Astrocyte (in vitro differentiated cells and primary cell): Measurements from ENCODE around the gene FYCO1. TPM values are rescaled to one million over a fixed set of nuclear protein-coding genes. Genes with fewer than 3 reads are reported as not detected.
A peak's percentile ranks its signal among the peaks of the same experiment; 100 is the strongest.

Experiments
- DNase-seq: peaks from one replicate; pipeline ENCODE4 v3.0.0-alpha.2; 2010; ENCODE audit warnings: low read depth
- FAIRE-seq: peaks from 2 replicates; lab custom pipeline; 2011; peaks lifted over from hg19 to GRCh38; lab: Jason Lieb, UNC
- H2AFZ ChIP-seq: 2 replicates; pipeline ENCODE4 v1.6.0; 2012; ENCODE audit warnings: low read depth, low read length, inconsistent platforms
- H3K27ac ChIP-seq: 2 replicates; pipeline ENCODE4 v1.5.1; 2011; ENCODE audit warnings: low read depth, low read length, inconsistent platforms
- H3K27me3 ChIP-seq: 2 replicates; pipeline ENCODE4 v1.6.0; 2011; ENCODE audit warnings: low read length, inconsistent platforms; ENCODE audit not compliant: insufficient read depth
- H3K36me3 ChIP-seq: 2 replicates; pipeline ENCODE4 v1.5.1; 2011; ENCODE audit warnings: low read length, inconsistent platforms; ENCODE audit not compliant: insufficient read depth
- H3K4me1 ChIP-seq: 2 replicates; pipeline ENCODE4 v1.5.1; 2011; ENCODE audit warnings: low read length, inconsistent platforms; ENCODE audit not compliant: insufficient read depth
- H3K4me2 ChIP-seq: 2 replicates; pipeline ENCODE4 v1.6.0; 2012; ENCODE audit warnings: low read length, inconsistent platforms
- H3K4me3 ChIP-seq: 2 replicates; pipeline ENCODE4 v1.5.1; 2011; ENCODE audit warnings: low read depth, mild to moderate bottlenecking, low read length, inconsistent platforms; ENCODE audit not compliant: insufficient read depth
- H3K79me2 ChIP-seq: 2 replicates; pipeline ENCODE4 v1.6.0; 2012; ENCODE audit warnings: mild to moderate bottlenecking, low read length, inconsistent platforms; ENCODE audit not compliant: insufficient read depth
- H3K9ac ChIP-seq: 2 replicates; pipeline ENCODE4 v1.6.0; 2012; ENCODE audit warnings: mild to moderate bottlenecking, low read length, inconsistent platforms
- H3K9me3 ChIP-seq: 2 replicates; pipeline ENCODE4 v1.5.1; 2012; ENCODE audit warnings: low read depth, mild to moderate bottlenecking, low read length, inconsistent platforms; ENCODE audit not compliant: insufficient read depth
- H4K20me1 ChIP-seq: 2 replicates; pipeline ENCODE4 v1.6.0; 2012; ENCODE audit warnings: low read length, inconsistent platforms; ENCODE audit not compliant: insufficient read depth
- H3K27ac Mint-ChIP-seq: one replicate; pipeline ENCODE4 v1.8.0; 2021; ENCODE audit warnings: mild to moderate bottlenecking, mixed read lengths; ENCODE audit not compliant: unreplicated experiment
- H3K27me3 Mint-ChIP-seq: one replicate; pipeline ENCODE4 v1.8.0; 2021; ENCODE audit warnings: low read depth, mixed read lengths; ENCODE audit not compliant: unreplicated experiment
- H3K36me3 Mint-ChIP-seq: one replicate; pipeline ENCODE4 v1.8.0; 2021; ENCODE audit warnings: low read depth, mixed read lengths; ENCODE audit not compliant: unreplicated experiment
- H3K4me1 Mint-ChIP-seq: one replicate; pipeline ENCODE4 v1.8.0; 2021; ENCODE audit warnings: low read depth, mixed read lengths; ENCODE audit not compliant: unreplicated experiment
- H3K4me3 Mint-ChIP-seq: one replicate; pipeline ENCODE4 v1.8.0; 2021; ENCODE audit warnings: mild to moderate bottlenecking, moderate library complexity, mixed read lengths; ENCODE audit not compliant: unreplicated experiment
- H3K9me3 Mint-ChIP-seq: one replicate; pipeline ENCODE4 v1.8.0; 2021; ENCODE audit warnings: mild to moderate bottlenecking, mixed read lengths; ENCODE audit not compliant: unreplicated experiment
- EZH2 ChIP-seq: IDR thresholded peaks from 2 replicates; pipeline ENCODE4 v1.6.1; 2012; ENCODE audit warnings: mild to moderate bottlenecking, low read length, inconsistent platforms; ENCODE audit not compliant: insufficient read depth
- total RNA-seq: library from RNA; stranded (reverse); gene quantifications from 2 replicates; pipeline ENCODE4 v1.2.1, GENCODE V29; 2021
- TF ChIP-seq, protein P1 (sequence below): IDR thresholded peaks from 2 replicates; pipeline ENCODE4 v1.5.1; 2011; ENCODE audit warnings: low read depth, mild to moderate bottlenecking, inconsistent platforms, low read length, moderate library complexity; ENCODE audit not compliant: insufficient read depth

FYCO1 gene
- total RNA-seq, 1 donor from 2014 or later: 19.7 TPM

GRCh38 chr3:45881078-45882022 is 114.3 kb downstream of the FYCO1 start:
- H3K4me3 ChIP-seq: no peak overlapping the region
- no peak overlapping the region for H3K27ac ChIP-seq
- H4K20me1 ChIP-seq: no peaks in the 10 kb centered on the region
- peaks cover 16% of the 10 kb centered on the region for H3K27me3 ChIP-seq
- H3K27me3 Mint-ChIP-seq: peaks cover 29% of the 10 kb centered on the region
- no peak overlapping the region for H3K4me3 Mint-ChIP-seq
- no peaks in the 10 kb centered on the region for H3K36me3 ChIP-seq
- peaks cover 9% of the 10 kb centered on the region for H3K4me1 Mint-ChIP-seq
- H3K79me2 ChIP-seq: no peaks in the 10 kb centered on the region
- H3K4me1 ChIP-seq: peaks cover 3% of the 10 kb centered on the region
- DNase-seq: peak; percentile 51
- H2AFZ ChIP-seq: no peak overlapping the region
- H3K9me3 ChIP-seq: no peaks in the 10 kb centered on the region
- FAIRE-seq: no peak
- peak overlapping the region; percentile 20 for H3K4me2 ChIP-seq
- peaks cover 4% of the 10 kb centered on the region for H3K9me3 Mint-ChIP-seq
- no peaks in the 10 kb centered on the region for H3K36me3 Mint-ChIP-seq
- no peak overlapping the region for H3K27ac Mint-ChIP-seq
- TF ChIP-seq, protein P1, sequence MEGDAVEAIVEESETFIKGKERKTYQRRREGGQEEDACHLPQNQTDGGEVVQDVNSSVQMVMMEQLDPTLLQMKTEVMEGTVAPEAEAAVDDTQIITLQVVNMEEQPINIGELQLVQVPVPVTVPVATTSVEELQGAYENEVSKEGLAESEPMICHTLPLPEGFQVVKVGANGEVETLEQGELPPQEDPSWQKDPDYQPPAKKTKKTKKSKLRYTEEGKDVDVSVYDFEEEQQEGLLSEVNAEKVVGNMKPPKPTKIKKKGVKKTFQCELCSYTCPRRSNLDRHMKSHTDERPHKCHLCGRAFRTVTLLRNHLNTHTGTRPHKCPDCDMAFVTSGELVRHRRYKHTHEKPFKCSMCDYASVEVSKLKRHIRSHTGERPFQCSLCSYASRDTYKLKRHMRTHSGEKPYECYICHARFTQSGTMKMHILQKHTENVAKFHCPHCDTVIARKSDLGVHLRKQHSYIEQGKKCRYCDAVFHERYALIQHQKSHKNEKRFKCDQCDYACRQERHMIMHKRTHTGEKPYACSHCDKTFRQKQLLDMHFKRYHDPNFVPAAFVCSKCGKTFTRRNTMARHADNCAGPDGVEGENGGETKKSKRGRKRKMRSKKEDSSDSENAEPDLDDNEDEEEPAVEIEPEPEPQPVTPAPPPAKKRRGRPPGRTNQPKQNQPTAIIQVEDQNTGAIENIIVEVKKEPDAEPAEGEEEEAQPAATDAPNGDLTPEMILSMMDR: no peak
- TF ChIP-seq EZH2: no peak
- no peak overlapping the region for H3K9ac ChIP-seq

GRCh38 chr3:45880725-45881077 is 114.9 kb downstream of the FYCO1 start:
- Mint-ChIP-seq H3K4me1 (peaks cover 9% of the 10 kb centered on the region), H3K27me3 (peaks cover 30% of the 10 kb centered on the region), H3K4me3 (no peak overlapping the region), H3K27ac (no peak overlapping the region), H3K9me3 (peaks cover 4% of the 10 kb centered on the region), H3K36me3 (no peaks in the 10 kb centered on the region)
- no peak overlapping the region for H3K4me2 ChIP-seq
- peaks cover 16% of the 10 kb centered on the region for H3K27me3 ChIP-seq
- no peaks in the 10 kb centered on the region for H3K36me3 ChIP-seq
- H3K9me3 ChIP-seq: no peaks in the 10 kb centered on the region
- no peak overlapping the region for H3K4me3 ChIP-seq
- H3K9ac ChIP-seq: no peak overlapping the region
- H4K20me1 ChIP-seq: no peaks in the 10 kb centered on the region
- no peak overlapping the region for H3K27ac ChIP-seq
- no peaks in the 10 kb centered on the region for H3K79me2 ChIP-seq
- FAIRE-seq: no peak
- peaks cover 3% of the 10 kb centered on the region for H3K4me1 ChIP-seq
- TF ChIP-seq, protein P1: no peak
- no peak for TF ChIP-seq EZH2
- DNase-seq: no peak
- no peak overlapping the region for H2AFZ ChIP-seq

- DNase-seq (no peak), FAIRE-seq (no peak)
- Mint-ChIP-seq H3K36me3 (no peaks in the 10 kb centered on the region), H3K27me3 (peaks cover 18% of the 10 kb centered on the region), H3K27ac (no peak overlapping the region), H3K4me1 (peaks cover 9% of the 10 kb centered on the region), H3K4me3 (no peak overlapping the region), H3K9me3 (peaks cover 2% of the 10 kb centered on the region)
- H3K27ac ChIP-seq: no peak overlapping the region
- H3K4me2 ChIP-seq: no peak overlapping the region
- peaks cover 3% of the 10 kb centered on the region for H3K4me1 ChIP-seq
- H3K9me3 ChIP-seq: no peaks in the 10 kb centered on the region
- H3K36me3 ChIP-seq: no peaks in the 10 kb centered on the region
- H3K4me3 ChIP-seq: no peak overlapping the region
- H3K27me3 ChIP-seq: peaks cover 4% of the 10 kb centered on the region
- no peak overlapping the region for H2AFZ ChIP-seq
- no peak overlapping the region for H3K9ac ChIP-seq
- H3K79me2 ChIP-seq: no peaks in the 10 kb centered on the region
- TF ChIP-seq EZH2: no peak
- TF ChIP-seq, protein P1: no peak
- no peaks in the 10 kb centered on the region for H4K20me1 ChIP-seq
Observed at GRCh38 chr3:45878124-45878523, 117.5 kb downstream of the FYCO1 start.
